ENCODE data around the gene NALCN. TPM values are rescaled to one million over a fixed set of nuclear protein-coding genes. Genes with fewer than 3 reads are reported as not detected.

The NALCN gene
- total RNA-seq, 4 donors from 2014 or later, result 0.47 to 0.57 TPM; not detected in 2

GRCh38 chr13:101190337-101190736 is 226.0 kb downstream of the NALCN start:
- H3K4me3 ChIP-seq, result no peak overlapping the region
- H3K4me1 ChIP-seq, result no peaks in the 10 kb centered on the region
- no peak for DNase-seq
- no peak overlapping the region for H3K27ac ChIP-seq
- intact Hi-C loops (cut with DNase I), result no loop called here
- WGBS, 2 donors, result 83 to 85% methylated on average over 3 of the region's 3 CpGs
- no peaks in the 10 kb centered on the region for H3K9me3 ChIP-seq
- TF ChIP-seq POLR2A (IDR thresholded peaks at IDR 0.05) (no peak), CTCF (IDR thresholded peaks at IDR 0.05) (no peak)
- H3K36me3 ChIP-seq, result no peaks in the 10 kb centered on the region
- no peaks in the 10 kb centered on the region for H3K27me3 ChIP-seq

GRCh38 chr13:101185606-101186005 is 230.7 kb downstream of the NALCN start:
- H3K9me3 ChIP-seq, result no peaks in the 10 kb centered on the region
- no peak overlapping the region for H3K4me3 ChIP-seq
- no peaks in the 10 kb centered on the region for H3K4me1 ChIP-seq
- intact Hi-C loops (cut with DNase I), result no loop called here
- H3K27ac ChIP-seq, result no peak overlapping the region
- WGBS, 2 donors, result 41 to 48% methylated on average over 3 of the region's 3 CpGs
- TF ChIP-seq POLR2A (IDR thresholded peaks at IDR 0.05), result no peak
- TF ChIP-seq CTCF (IDR thresholded peaks at IDR 0.05), result no peak
- H3K27me3 ChIP-seq, result no peaks in the 10 kb centered on the region
- DNase-seq, result no peak
- H3K36me3 ChIP-seq, result no peaks in the 10 kb centered on the region

- no peaks in the 10 kb centered on the region for H3K36me3 ChIP-seq
- DNase-seq, result no peak
- intact Hi-C loops (cut with DNase I), result no loop called here
- H3K9me3 ChIP-seq, result no peaks in the 10 kb centered on the region
- no peak overlapping the region for H3K4me3 ChIP-seq
- no peak for TF ChIP-seq POLR2A (IDR thresholded peaks at IDR 0.05)
- no peak for TF ChIP-seq CTCF (IDR thresholded peaks at IDR 0.05)
- no peak overlapping the region for H3K27ac ChIP-seq
- 55 to 76% methylated on average over 9 of the region's 9 CpGs for WGBS, 2 donors
- no peaks in the 10 kb centered on the region for H3K4me1 ChIP-seq
- H3K27me3 ChIP-seq, result no peaks in the 10 kb centered on the region
Measured at GRCh38 chr13:101181076-101181685, 235.1 kb downstream of the NALCN start.

- no peak for DNase-seq
- H3K27me3 ChIP-seq, result no peaks in the 10 kb centered on the region
- 79 to 82% methylated on average over 4 of the region's 4 CpGs for WGBS, 2 donors
- no peak for TF ChIP-seq CTCF (IDR thresholded peaks at IDR 0.05)
- TF ChIP-seq POLR2A (IDR thresholded peaks at IDR 0.05), result no peak
- no peaks in the 10 kb centered on the region for H3K4me1 ChIP-seq
- H3K4me3 ChIP-seq, result no peak overlapping the region
- intact Hi-C loops (cut with DNase I), result no loop called here
- no peak overlapping the region for H3K27ac ChIP-seq
- no peaks in the 10 kb centered on the region for H3K9me3 ChIP-seq
- H3K36me3 ChIP-seq, result no peaks in the 10 kb centered on the region
Measured at GRCh38 chr13:101179021-101179420, 237.3 kb downstream of the NALCN start.

- 34 to 37% methylated on average over 4 of the region's 4 CpGs for WGBS, 2 donors
Measured at GRCh38 chr13:101178406-101178805, 237.9 kb downstream of the NALCN start.

More at GRCh38 chr13:101178406-101178805, 237.9 kb downstream of the NALCN start:
- Histone ChIP-seq H3K27me3 (no peaks in the 10 kb centered on the region), H3K4me3 (no peak overlapping the region), H3K4me1 (no peaks in the 10 kb centered on the region), H3K27ac (no peak overlapping the region), H3K36me3 (no peaks in the 10 kb centered on the region), H3K9me3 (no peaks in the 10 kb centered on the region)
- TF ChIP-seq POLR2A (IDR thresholded peaks at IDR 0.05) (no peak), CTCF (IDR thresholded peaks at IDR 0.05) (no peak)
- no peak for DNase-seq
- intact Hi-C loops (cut with DNase I), result no loop called here

All from esophagus squamous epithelium (tissue), 5 donors.